GM18517 (cell line): ENCODE data around the gene DDX6.
A peak's percentile ranks its signal among the peaks of the same experiment; 100 is the strongest.
"Not testable (repeated sequence)": the region's sequence is repeated elsewhere in the genome, so short reads cannot be mapped to it uniquely, and the experiment has no call there.

Source experiments
- ATAC-seq: cut with Tn5 transposase; IDR thresholded peaks from one replicate; pipeline ENCODE4 v1.9.1; 2021; ENCODE audit warnings: mild to moderate bottlenecking, moderate library complexity; ENCODE audit not compliant: unreplicated experiment

Gene DDX6, protein sequence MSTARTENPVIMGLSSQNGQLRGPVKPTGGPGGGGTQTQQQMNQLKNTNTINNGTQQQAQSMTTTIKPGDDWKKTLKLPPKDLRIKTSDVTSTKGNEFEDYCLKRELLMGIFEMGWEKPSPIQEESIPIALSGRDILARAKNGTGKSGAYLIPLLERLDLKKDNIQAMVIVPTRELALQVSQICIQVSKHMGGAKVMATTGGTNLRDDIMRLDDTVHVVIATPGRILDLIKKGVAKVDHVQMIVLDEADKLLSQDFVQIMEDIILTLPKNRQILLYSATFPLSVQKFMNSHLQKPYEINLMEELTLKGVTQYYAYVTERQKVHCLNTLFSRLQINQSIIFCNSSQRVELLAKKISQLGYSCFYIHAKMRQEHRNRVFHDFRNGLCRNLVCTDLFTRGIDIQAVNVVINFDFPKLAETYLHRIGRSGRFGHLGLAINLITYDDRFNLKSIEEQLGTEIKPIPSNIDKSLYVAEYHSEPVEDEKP

GRCh38 chr11:118791111-118791960 is at the start of gene DDX6:
Gene DDX6, minus strand, starts transcription at chr11:118791164. Its CDS starts 4,913 bp downstream, at chr11:118786251.
- no peak for ATAC-seq

- ATAC-seq, result peak; percentile 77
These were observed 48.1 kb upstream of the DDX6 start for GRCh38 chr11:118838905-118839553.

- no peak for ATAC-seq
These were observed 46.9 kb upstream of the DDX6 start for GRCh38 chr11:118837868-118838267.

DNA sequence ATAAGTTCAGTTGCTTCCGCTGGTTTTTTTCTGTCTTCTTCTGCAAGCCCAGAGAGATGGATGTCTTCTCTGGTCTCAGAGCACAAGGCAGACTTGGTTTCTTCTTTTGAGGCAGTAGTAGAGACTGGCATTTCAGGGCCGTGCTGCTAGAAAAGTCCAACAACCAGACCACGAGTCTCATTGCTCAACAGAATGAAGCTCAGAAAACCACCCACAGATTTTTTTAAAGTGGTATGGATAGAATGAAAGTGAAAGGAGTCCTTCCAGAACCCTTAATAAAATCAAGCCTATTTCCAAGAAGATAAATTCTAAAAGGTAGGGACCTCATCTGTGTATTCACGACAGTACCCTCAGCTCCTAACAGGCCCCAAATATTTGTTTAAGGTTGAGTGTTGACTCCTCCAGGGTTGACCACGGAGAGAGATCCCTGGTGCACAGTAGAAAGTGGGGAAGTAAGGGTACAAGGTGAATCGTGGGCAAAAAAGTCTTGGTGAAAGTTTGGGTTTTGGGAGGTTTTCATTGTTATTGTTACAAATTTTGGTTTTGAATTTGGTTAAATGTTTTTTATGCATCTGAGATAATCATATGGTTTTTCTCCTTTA is 43.6 kb upstream of the DDX6 start:
- ATAC-seq, result no peak

- no peak for ATAC-seq
These were observed 36.2 kb upstream of the DDX6 start for GRCh38 chr11:118827118-118827517.

GRCh38 chr11:118822936-118823510 is 32.1 kb upstream of the DDX6 start:
- ATAC-seq, result not testable (repeated sequence)

- ATAC-seq, result peak; percentile 88
These were observed 29.7 kb upstream of the DDX6 start for GRCh38 chr11:118820412-118821357.

- ATAC-seq, result not testable (repeated sequence)
These were observed 29.0 kb upstream of the DDX6 start for GRCh38 chr11:118820025-118820379.

DNA sequence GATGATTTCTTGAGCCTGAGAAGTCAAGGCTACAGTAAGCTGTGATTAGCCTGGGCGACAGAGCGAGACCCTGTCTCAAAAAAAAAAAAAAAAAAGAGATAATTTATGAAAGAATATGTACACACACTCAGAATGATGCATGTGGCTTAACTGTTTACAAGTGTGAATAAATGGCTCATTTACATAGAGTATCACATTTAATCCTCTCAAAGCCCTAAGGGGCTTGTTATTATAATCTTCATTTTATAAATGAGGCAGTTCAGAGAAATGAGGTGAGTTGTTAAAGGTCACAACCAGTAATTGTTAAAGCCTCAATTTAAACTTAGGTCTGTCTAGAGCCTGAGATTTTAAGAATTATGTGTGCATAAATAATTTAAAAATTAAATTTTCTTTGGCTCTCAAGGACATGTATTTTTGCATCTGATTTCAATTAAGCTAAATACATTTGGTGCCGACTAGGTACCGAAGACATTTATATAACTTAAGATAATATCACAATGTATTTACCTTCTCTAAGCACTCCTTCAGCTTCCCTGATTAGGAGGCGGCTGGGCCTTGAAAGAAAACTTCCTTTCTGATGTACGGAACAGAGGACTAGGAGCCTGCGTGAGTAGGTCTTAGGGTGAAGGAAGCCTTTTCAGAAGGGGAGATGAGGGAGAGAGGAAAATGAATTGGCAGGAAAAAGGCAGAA is 28.5 kb upstream of the DDX6 start:
- no peak for ATAC-seq

DNA sequence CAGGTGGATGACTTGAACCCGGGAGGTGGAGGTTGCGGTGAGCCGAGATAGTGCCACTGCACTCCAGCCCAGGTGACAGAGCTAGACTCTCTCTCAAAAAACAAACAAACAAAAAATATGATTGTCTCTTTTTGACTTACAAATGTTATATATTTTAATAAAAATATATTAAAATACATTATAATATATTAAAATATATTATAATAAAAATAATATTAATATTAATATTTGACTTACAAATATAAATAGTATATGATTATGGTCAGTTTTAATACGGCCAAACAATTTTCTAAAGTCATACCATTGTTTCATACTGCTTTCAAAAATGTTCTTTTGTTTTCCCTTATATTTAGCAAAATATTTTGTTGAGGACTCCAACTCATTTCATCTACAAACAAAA is 27.2 kb upstream of the DDX6 start:
- ATAC-seq, result no peak

DNA sequence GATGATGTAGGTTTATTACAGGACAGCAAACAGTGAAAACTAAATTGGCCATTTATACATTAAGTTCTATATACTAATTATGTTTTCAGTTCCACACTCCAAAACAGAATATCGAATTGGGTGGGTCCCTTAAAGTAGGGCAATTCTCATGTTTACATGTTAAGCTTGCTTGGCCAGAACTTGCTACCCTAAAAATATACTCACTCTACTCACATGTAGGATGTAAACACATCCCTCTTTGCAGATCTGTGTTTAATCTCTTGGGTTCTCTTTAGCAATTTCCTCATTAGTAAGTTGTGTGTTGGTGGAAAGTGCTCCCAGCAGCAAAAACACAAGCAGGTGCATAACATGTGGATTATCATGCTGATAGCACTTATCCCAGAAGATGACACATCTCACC is 22.6 kb upstream of the DDX6 start:
- ATAC-seq, result no peak

- no peak for ATAC-seq
These were observed 21.5 kb upstream of the DDX6 start for GRCh38 chr11:118812485-118812884.

DNA sequence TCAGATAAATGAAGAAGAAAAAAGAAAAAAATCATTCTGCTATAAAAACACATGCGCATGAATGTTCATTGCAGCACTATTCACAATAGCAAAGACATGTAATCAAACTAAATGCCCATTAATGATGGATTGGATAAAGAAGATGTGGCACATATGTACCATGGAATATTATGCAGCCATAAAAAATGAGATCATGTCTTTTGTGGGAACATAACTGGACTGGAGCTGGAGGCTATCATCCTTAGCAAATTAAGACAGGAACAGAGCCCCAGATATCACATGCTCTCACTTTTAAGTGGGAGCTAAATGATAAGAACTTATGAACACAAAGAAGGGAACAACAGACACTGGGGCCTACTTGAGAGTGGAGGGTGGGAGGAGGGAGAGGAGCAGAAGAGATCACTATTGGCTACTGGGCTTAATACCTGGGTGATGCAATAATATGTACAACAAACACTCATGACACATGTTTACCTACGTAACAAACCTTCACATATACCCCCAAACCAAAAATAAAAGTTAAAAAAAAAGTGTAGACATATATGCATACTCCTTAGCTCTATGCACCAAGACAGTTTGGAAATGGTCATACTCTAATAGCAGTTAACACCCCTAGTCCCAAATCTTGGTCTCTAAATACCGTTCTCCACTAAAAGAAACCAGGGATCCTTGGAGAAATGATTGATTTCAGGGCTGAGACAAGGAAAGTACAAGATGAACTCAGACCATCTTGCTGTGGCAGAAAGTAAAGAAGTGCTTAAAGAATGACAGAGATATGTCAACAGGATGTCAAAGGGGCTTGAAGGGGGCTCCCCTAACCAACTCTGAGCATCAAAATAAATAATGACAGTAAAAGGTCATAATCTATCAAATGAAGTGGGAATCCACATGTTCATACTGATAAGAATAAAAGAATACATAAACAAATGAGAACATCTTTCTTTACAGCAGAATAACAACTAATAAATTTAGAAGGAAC is 17.1 kb upstream of the DDX6 start:
- no peak for ATAC-seq

GRCh38 chr11:118806400-118806799 is 15.4 kb upstream of the DDX6 start:
- no peak for ATAC-seq

DNA sequence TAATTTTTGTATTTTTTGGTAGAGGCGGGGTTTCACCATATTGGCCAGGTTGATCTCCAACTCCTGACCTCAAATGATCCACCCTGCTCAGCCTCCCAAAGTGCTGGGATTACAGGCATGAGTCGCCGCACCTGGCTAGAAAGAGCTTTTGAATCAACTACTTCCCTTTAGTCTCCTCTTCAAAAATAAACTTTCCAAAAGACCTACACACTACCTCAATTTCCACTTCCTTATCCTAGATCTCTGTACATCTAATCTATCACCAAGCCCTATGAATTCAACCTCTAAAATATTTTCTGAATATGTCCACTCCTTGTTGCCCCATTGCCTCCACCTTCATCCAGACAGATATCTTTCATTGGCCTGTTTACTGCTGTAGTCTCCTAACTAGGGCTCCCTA is 13.1 kb upstream of the DDX6 start:
- no peak for ATAC-seq

DNA sequence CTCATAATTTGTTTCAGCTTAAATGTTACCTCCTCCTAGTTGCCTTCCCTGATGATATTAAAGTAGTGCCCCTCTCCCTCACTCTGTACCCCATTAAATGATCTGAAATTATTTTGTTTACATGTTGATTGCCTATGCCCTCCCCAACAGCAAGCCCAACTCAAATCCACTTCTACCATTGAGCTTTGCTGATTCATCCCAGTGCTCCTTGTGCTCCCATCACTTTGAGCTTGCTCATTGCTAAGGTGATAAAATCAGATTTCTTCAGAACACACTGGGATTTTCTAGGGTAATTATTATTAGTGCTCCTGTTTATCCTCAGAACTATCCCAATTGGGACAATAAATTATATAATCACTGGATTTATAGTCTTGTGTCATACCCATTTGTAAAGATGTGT is 8.4 kb upstream of the DDX6 start:
- no peak for ATAC-seq

DNA sequence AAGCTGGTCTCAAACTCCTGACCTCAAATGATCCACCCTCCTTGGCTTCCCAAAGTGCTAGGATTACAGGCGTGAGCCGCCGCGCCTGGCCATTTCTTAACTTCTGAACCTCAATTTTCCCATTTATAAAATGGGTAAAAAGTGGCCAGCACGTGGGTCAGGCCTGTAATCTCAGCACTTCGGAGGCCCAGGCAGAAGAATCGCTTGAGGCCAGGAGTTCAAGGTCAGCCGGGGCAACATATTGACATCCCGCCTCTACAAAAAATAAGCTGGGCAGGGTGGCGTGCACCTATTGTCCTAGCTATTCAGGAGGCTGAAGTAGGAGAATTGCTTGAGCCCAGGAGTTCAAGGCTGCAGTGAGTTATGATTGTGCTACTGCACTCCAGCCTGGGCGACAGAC is 6.5 kb upstream of the DDX6 start:
- ATAC-seq, result no peak
